ENCODE measurements around the gene LIN37. TPM values are rescaled to one million over a fixed set of nuclear protein-coding genes. Genes with fewer than 3 reads are reported as not detected.
A peak's percentile ranks its signal among the peaks of the same experiment; 100 is the strongest.

LIN37 gene
- total and polyA plus RNA-seq, 9 of the 15 experiments (the other 6 are each of a cell fraction or from before 2014, with no cell fraction given), result 1.2 to 12.5 (median 8.6) TPM

DNA sequence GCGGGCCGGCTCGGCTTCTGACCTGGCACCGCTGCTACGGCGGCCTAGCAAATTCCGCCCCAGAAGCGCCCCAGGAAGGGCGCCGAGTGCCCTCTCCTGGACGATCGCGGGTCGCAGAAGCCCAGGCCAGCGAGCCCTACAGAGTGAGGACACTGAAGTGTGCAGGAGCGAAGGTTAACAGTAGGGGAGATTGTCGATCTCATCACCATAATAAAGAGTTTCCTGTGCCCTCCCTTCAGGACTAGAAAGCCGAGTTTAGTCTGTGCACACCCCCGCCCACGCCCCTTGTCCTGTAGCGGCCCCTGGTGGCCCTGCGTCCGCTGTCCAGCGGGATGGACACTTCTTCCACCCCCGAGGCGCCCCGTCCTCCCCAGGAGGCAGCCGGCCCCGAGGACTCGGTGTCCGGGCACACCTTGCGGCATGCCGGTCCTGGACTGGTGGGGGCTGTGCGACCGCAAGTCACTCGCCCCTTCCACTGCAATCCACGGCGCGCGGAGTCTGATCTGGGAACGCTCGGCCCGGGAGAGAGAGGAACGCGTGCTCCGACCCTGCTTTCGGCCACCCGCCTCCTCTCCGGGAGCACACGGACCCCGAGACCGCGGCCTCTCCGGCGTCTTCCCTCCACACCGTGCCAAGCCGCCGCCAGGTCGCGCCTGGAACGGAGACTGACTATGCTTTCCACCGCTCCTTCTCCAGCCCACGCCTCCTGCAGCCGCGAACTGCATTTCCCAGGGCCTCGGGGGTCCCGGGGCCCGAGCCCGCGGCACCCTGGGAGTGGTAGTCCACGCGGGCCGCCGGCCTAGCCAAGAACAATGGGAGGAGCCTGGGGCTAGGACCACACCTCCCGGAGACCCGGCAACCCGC is 31.3 kb upstream of the LIN37 start (continued):
- TF ChIP-seq ZNF445 (CRISPR knock-in tag; IDR thresholded peaks at IDR 0.05; ENCODE audit: low read depth) (no peak), BACH1 (tag; IDR thresholded peaks at IDR 0.05) (no peak), ZNF121 (CRISPR knock-in tag; conservative IDR thresholded peaks at IDR 0.05) (no peak), KLF13 (tag; IDR thresholded peaks at IDR 0.05; ENCODE audit: borderline replicate concordance, low read depth) (peak; percentile 88; the same call in 1 of the 2 replicates), ZFP1 (CRISPR knock-in tag; IDR thresholded peaks at IDR 0.05) (no peak), IFI16 (CRISPR knock-in tag; IDR thresholded peaks at IDR 0.05) (no peak), FIP1L1 (IDR thresholded peaks at IDR 0.05; ENCODE audit: low read depth, low read length, poor library complexity, severe bottlenecking) (peak; percentile 54), LEF1 (IDR thresholded peaks at IDR 0.05) (no peak), FOXJ3 (CRISPR knock-in tag; IDR thresholded peaks at IDR 0.05) (no peak), TARDBP (IDR thresholded peaks at IDR 0.05) (no peak; the same call in 1 of the 2 replicates), PTRF (tag; IDR thresholded peaks at IDR 0.05) (no peak), HOMEZ (CRISPR knock-in tag; IDR thresholded peaks at IDR 0.05) (no peak), SETDB1 (IDR thresholded peaks at IDR 0.05; ENCODE audit: low read length) (no peak), RUNX1 (IDR thresholded peaks at IDR 0.05; ENCODE audit: low read depth) (no peak), POLR2B (IDR thresholded peaks at IDR 0.05; ENCODE audit: low read depth, partially characterized antibody) (no peak), PTTG1 (tag; IDR thresholded peaks at IDR 0.05; ENCODE audit: low read depth) (no peak), ATF4 (CRISPR knock-in tag; IDR thresholded peaks at IDR 0.05) (no peak), CBFA2T3 (IDR thresholded peaks at IDR 0.05) (no peak), POLR3G (IDR thresholded peaks at IDR 0.05; ENCODE audit: extremely low read depth, insufficient read length, insufficient replicate concordance) (no peak), NR2C2 (CRISPR knock-in tag; IDR thresholded peaks at IDR 0.05) (peak; percentile 14; the same call in 1 of the 2 replicates), NR2C2 (tag; IDR thresholded peaks at IDR 0.05) (peak; percentile 95)
- TF ChIP-seq, protein P1, sequence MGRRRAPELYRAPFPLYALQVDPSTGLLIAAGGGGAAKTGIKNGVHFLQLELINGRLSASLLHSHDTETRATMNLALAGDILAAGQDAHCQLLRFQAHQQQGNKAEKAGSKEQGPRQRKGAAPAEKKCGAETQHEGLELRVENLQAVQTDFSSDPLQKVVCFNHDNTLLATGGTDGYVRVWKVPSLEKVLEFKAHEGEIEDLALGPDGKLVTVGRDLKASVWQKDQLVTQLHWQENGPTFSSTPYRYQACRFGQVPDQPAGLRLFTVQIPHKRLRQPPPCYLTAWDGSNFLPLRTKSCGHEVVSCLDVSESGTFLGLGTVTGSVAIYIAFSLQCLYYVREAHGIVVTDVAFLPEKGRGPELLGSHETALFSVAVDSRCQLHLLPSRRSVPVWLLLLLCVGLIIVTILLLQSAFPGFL (CRISPR knock-in tag; IDR thresholded peaks at IDR 0.05), result no peak
- TF ChIP-seq, protein P2, sequence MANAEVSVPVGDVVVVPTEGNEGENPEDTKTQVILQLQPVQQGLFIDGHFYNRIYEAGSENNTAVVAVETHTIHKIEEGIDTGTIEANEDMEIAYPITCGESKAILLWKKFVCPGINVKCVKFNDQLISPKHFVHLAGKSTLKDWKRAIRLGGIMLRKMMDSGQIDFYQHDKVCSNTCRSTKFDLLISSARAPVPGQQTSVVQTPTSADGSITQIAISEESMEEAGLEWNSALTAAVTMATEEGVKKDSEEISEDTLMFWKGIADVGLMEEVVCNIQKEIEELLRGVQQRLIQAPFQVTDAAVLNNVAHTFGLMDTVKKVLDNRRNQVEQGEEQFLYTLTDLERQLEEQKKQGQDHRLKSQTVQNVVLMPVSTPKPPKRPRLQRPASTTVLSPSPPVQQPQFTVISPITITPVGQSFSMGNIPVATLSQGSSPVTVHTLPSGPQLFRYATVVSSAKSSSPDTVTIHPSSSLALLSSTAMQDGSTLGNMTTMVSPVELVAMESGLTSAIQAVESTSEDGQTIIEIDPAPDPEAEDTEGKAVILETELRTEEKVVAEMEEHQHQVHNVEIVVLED (CRISPR knock-in tag; IDR thresholded peaks at IDR 0.05), result peak; percentile 56

Measured in K562 (cell line).